Adrenal gland (tissue), 5 donors: ENCODE data around the gene PRKCE.

ENCODE experiments used
- CTCF ChIP-seq, 6 experiments: fragments of 450-650 bp in 4 of 6; fragments of 200-600 bp in 2 of 6; sonication (generic) in 1 of 6; IDR thresholded peaks; 1 replicate in 5 of 6; 2 replicates in 1 of 6; pipeline versions ENCODE4 v1.5.1 to v1.8.0; 2016 to 2021; ENCODE audit warnings: antibody characterized with exemption in 6 of 6, mild to moderate bottlenecking in 2 of 6, moderate library complexity in 1 of 6
- POLR2A ChIP-seq, 2 donors: fragments of 450-650 bp; IDR thresholded peaks; one replicate each; pipeline ENCODE4 v1.6.1; 2017; ENCODE audit warnings: antibody characterized with exemption in 2 of 2, mild to moderate bottlenecking in 2 of 2, moderate library complexity in 1 of 2
- donor health status: DM: no; HTN: no; CAD: no.

- TF ChIP-seq CTCF (IDR thresholded peaks at IDR 0.05) (no peak), POLR2A (IDR thresholded peaks at IDR 0.05) (no peak)
Measured at GRCh38 chr2:46096260-46096659, 444.8 kb downstream of the PRKCE start.
